Neural progenitor cell (in vitro differentiated cells): ENCODE results near the gene PRRT4. TPM values are rescaled to one million over a fixed set of nuclear protein-coding genes. Genes with fewer than 3 reads are reported as not detected.

ENCODE experiments used
- DNase-seq: peaks from one replicate; pipeline ENCODE4 v3.0.0-alpha.2; 2016; ENCODE audit warnings: low spot score
- H2AFZ ChIP-seq: fragments of 200-600 bp; sonication (generic); replicated peaks from 2 replicates; pipeline ENCODE4 v1.6.1; 2016; ENCODE audit warnings: antibody characterized with exemption
- H3F3A ChIP-seq: fragments of 200-600 bp; sonication (generic); 2 replicates; pipeline ENCODE4 v1.6.1; 2016; ENCODE audit warnings: antibody characterized with exemption, low read depth
- H3K27ac ChIP-seq: fragments of 200-600 bp; sonication (generic); 2 replicates; pipeline ENCODE4 v1.5.1; 2016; ENCODE audit warnings: mild to moderate bottlenecking
- H3K27me3 ChIP-seq: fragments of 200-600 bp; sonication (generic); 2 replicates; pipeline ENCODE4 v1.6.1; 2016; ENCODE audit warnings: mild to moderate bottlenecking, moderate library complexity
- H3K36me3 ChIP-seq: fragments of 200-600 bp; sonication (generic); 2 replicates; pipeline ENCODE4 v1.5.1; 2016
- H3K4me1 ChIP-seq: fragments of 200-600 bp; sonication (generic); 2 replicates; pipeline ENCODE4 v1.6.1; 2016; ENCODE audit warnings: mixed run types
- H3K4me2 ChIP-seq: fragments of 200-600 bp; sonication (generic); 2 replicates; pipeline ENCODE4 v1.6.1; 2016
- H3K4me3 ChIP-seq: fragments of 200-600 bp; sonication (generic); 2 replicates; pipeline ENCODE4 v1.5.1; 2016
- H3K79me2 ChIP-seq: fragments of 200-600 bp; sonication (generic); 2 replicates; pipeline ENCODE4 v1.6.1; 2016; ENCODE audit warnings: low read depth
- H3K9ac ChIP-seq: fragments of 200-600 bp; sonication (generic); 2 replicates; pipeline ENCODE4 v1.6.1; 2016
- H3K9me3 ChIP-seq: fragments of 200-600 bp; sonication (generic); 2 replicates; pipeline ENCODE4 v1.5.1; 2016; ENCODE audit warnings: low read depth
- H4K20me1 ChIP-seq: fragments of 200-600 bp; sonication (generic); 2 replicates; pipeline ENCODE4 v1.6.1; 2016; ENCODE audit warnings: low read depth
- H3K27ac Mint-ChIP-seq: 3 replicates; pipeline ENCODE4 v1.8.0; 2021; ENCODE audit warnings: mixed read lengths
- H3K27me3 Mint-ChIP-seq: 2 replicates; pipeline ENCODE4 v1.8.0; 2022; ENCODE audit warnings: low read depth, mild to moderate bottlenecking, inconsistent platforms, moderate library complexity, mixed read lengths; ENCODE audit not compliant: insufficient read depth
- H3K36me3 Mint-ChIP-seq: 3 replicates; pipeline ENCODE4 v1.8.0; 2021; ENCODE audit warnings: mixed read lengths
- H3K4me1 Mint-ChIP-seq: 3 replicates; pipeline ENCODE4 v1.8.0; 2021; ENCODE audit warnings: mixed read lengths
- H3K4me3 Mint-ChIP-seq: 3 replicates; pipeline ENCODE4 v1.8.0; 2021; ENCODE audit warnings: mild to moderate bottlenecking, moderate library complexity, mixed read lengths
- H3K9me3 Mint-ChIP-seq: 3 replicates; pipeline ENCODE4 v1.8.0; 2020; ENCODE audit warnings: mixed read lengths
- CTCF ChIP-seq: fragments of 200-600 bp; sonication (generic); IDR thresholded peaks from 2 replicates; pipeline ENCODE4 v1.5.1; 2017; ENCODE audit warnings: antibody characterized with exemption, mild to moderate bottlenecking
- EZH2 ChIP-seq: fragments of 200-600 bp; sonication (generic); IDR thresholded peaks from 2 replicates; pipeline ENCODE4 v1.6.1; 2017; ENCODE audit warnings: antibody characterized with exemption, mild to moderate bottlenecking, moderate library complexity
- EZH2phosphoT487 ChIP-seq: fragments of 200-600 bp; sonication (generic); IDR thresholded peaks from 2 replicates; pipeline ENCODE4 v1.6.1; 2017; ENCODE audit warnings: antibody characterized with exemption
- total RNA-seq: library from RNA; depleted of rRNA; stranded (reverse); fragments of >200 nt; gene quantifications from 2 replicates; pipeline ENCODE4 v1.2.3, GENCODE V29; 2015; ENCODE audit warnings: low replicate concordance

The PRRT4 gene
- total RNA-seq, 1 donor from 2014 or later: not detected

- Histone ChIP-seq H3K79me2 (no peaks in the 10 kb centered on the region), H3K36me3 (no peaks in the 10 kb centered on the region), H3K9me3 (no peaks in the 10 kb centered on the region), H3K27ac (no peak overlapping the region), H3K4me1 (peaks cover 29% of the 10 kb centered on the region), H2AFZ (no peak overlapping the region), H3K27me3 (peaks cover 14% of the 10 kb centered on the region), H3K9ac (no peak overlapping the region), H3K4me3 (no peak overlapping the region), H3F3A (peaks cover 19% of the 10 kb centered on the region), H3K4me2 (no peak overlapping the region), H4K20me1 (no peaks in the 10 kb centered on the region)
- TF ChIP-seq EZH2phosphoT487 (no peak), CTCF (no peak), EZH2 (no peak)
- Mint-ChIP-seq H3K9me3 (no peaks in the 10 kb centered on the region), H3K27ac (no peak overlapping the region), H3K27me3 (peaks cover 4% of the 10 kb centered on the region), H3K4me1 (peaks cover 37% of the 10 kb centered on the region), H3K36me3 (peaks cover 2% of the 10 kb centered on the region), H3K4me3 (no peak overlapping the region)
- no peak for DNase-seq
These were observed 30.3 kb upstream of the PRRT4 start for GRCh38 chr7:128391805-128392204.

GRCh38 chr7:128390871-128391565 is 29.5 kb upstream of the PRRT4 start:
- H3K79me2 ChIP-seq: no peaks in the 10 kb centered on the region
- H3F3A ChIP-seq: peaks cover 19% of the 10 kb centered on the region
- Mint-ChIP-seq H3K36me3 (peaks cover 2% of the 10 kb centered on the region), H3K9me3 (no peaks in the 10 kb centered on the region), H3K4me1 (peaks cover 43% of the 10 kb centered on the region), H3K27me3 (peaks cover 4% of the 10 kb centered on the region), H3K4me3 (no peak overlapping the region), H3K27ac (no peak overlapping the region)
- no peaks in the 10 kb centered on the region for H3K9me3 ChIP-seq
- H3K36me3 ChIP-seq: no peaks in the 10 kb centered on the region
- H3K4me1 ChIP-seq: peaks cover 32% of the 10 kb centered on the region
- TF ChIP-seq EZH2: no peak
- no peak for TF ChIP-seq EZH2phosphoT487
- TF ChIP-seq CTCF: no peak
- H3K27ac ChIP-seq: no peak overlapping the region
- H3K4me2 ChIP-seq: no peak overlapping the region
- no peaks in the 10 kb centered on the region for H4K20me1 ChIP-seq
- H3K27me3 ChIP-seq: peaks cover 16% of the 10 kb centered on the region
- no peak overlapping the region for H3K4me3 ChIP-seq
- no peak overlapping the region for H2AFZ ChIP-seq
- H3K9ac ChIP-seq: no peak overlapping the region
- no peak for DNase-seq

GRCh38 chr7:128389618-128390329 is 28.3 kb upstream of the PRRT4 start:
- peaks cover 19% of the 10 kb centered on the region for H3F3A ChIP-seq
- H3K27ac Mint-ChIP-seq: no peak overlapping the region
- H3K79me2 ChIP-seq: no peaks in the 10 kb centered on the region
- peaks cover 46% of the 10 kb centered on the region for H3K4me1 Mint-ChIP-seq
- peaks cover 16% of the 10 kb centered on the region for H3K27me3 ChIP-seq
- no peak overlapping the region for H3K4me3 ChIP-seq
- no peaks in the 10 kb centered on the region for H3K36me3 ChIP-seq
- no peaks in the 10 kb centered on the region for H4K20me1 ChIP-seq
- no peak overlapping the region for H3K27ac ChIP-seq
- H3K4me1 ChIP-seq: peaks cover 32% of the 10 kb centered on the region
- H2AFZ ChIP-seq: no peak overlapping the region
- H3K27me3 Mint-ChIP-seq: peaks cover 5% of the 10 kb centered on the region
- no peak overlapping the region for H3K9ac ChIP-seq
- no peaks in the 10 kb centered on the region for H3K9me3 ChIP-seq
- H3K4me3 Mint-ChIP-seq: no peak overlapping the region
- DNase-seq: no peak
- peak overlapping the region; percentile 48 for H3K4me2 ChIP-seq
- H3K36me3 Mint-ChIP-seq: peaks cover 2% of the 10 kb centered on the region
- H3K9me3 Mint-ChIP-seq: no peaks in the 10 kb centered on the region
- TF ChIP-seq CTCF (no peak), EZH2 (no peak), EZH2phosphoT487 (no peak)
